ENCODE measurements around the gene NFE2L3.

GRCh38 chr7:26188206-26188956, 36.4 kb downstream of the NFE2L3 start:
- TF ChIP-seq POLR2AphosphoS5 (IDR thresholded peaks at IDR 0.05; ENCODE audit: low read depth, low read length) (peak; percentile 76), POLR2A (IDR thresholded peaks at IDR 0.05; ENCODE audit: low read depth, low read length) (peak; percentile 49), TAF1 (IDR thresholded peaks at IDR 0.05; ENCODE audit: low read depth, low read length) (no peak; the same call in 1 of the 2 replicates), SPI1 (IDR thresholded peaks at IDR 0.05; ENCODE audit: low read depth, low read length) (no peak), PAX5 (IDR thresholded peaks at IDR 0.05; ENCODE audit: insufficient read depth, low read length, severe bottlenecking) (no peak)

All from GM12891 (cell line).